GM12878 (cell line): ENCODE measurements around the gene LNPK. TPM values are rescaled to one million over a fixed set of nuclear protein-coding genes. Genes with fewer than 3 reads are reported as not detected.

Source experiments
- ATAC-seq: fragments of 200-7000 bp; cut with Tn5 transposase; 3 replicates; pipeline ENCODE4 v1.9.1; 2020; ENCODE audit warnings: mild to moderate bottlenecking, moderate library complexity
- BruUV-seq: library from RNA; stranded (reverse); fragments of 400-500 nt; replicated peaks from 2 replicates; lab custom pipeline; 2021; lab: Mats Ljungman, UMichigan
- CTCF ChIA-PET: fragments of 300-600 bp; sonication (Branson Sonifier 250); formaldehyde crosslinking; extraction: SDS; loops from one replicate; lab custom pipeline; 2021; ENCODE audit warnings: inconsistent platforms; lab: Yijun Ruan, JAX
- POLR2A ChIA-PET: fragments of 350-600 bp; formaldehyde crosslinking; extraction: SDS; loops from one replicate; lab custom pipeline; 2021; ENCODE audit warnings: inconsistent platforms; lab: Charles Lee
- RAD21 ChIA-PET: fragments of 300-600 bp; sonication (Branson Sonifier 250); formaldehyde crosslinking; loops from one replicate; lab custom pipeline; 2023; ENCODE audit warnings: antibody characterized with exemption; ENCODE audit not compliant: unreplicated experiment; lab: Charles Lee
- SMC1A ChIA-PET: fragments of 300-600 bp; sonication (Branson Sonifier 250); formaldehyde crosslinking; loops from one replicate; lab custom pipeline; 2023; ENCODE audit not compliant: unreplicated experiment, uncharacterized antibody; lab: Charles Lee
- DNase-seq: peaks from one replicate; pipeline ENCODE4 v3.0.0-alpha.2; 2011; ENCODE audit warnings: low read depth, low spot score
- FAIRE-seq: peaks from 3 replicates; lab custom pipeline; 2011; peaks lifted over from hg19 to GRCh38; lab: Jason Lieb, UNC
- H2AFZ ChIP-seq: 2 replicates; pipeline ENCODE4 v1.6.0; 2011; ENCODE audit warnings: low read depth, low read length, control low read depth; ENCODE audit not compliant: control insufficient read depth
- H3K27ac ChIP-seq: 2 replicates; pipeline ENCODE4 v1.5.1; 2011; ENCODE audit warnings: control low read depth; ENCODE audit not compliant: control insufficient read depth, insufficient read depth
- H3K27me3 ChIP-seq, 2 experiments: replicated peaks in 1 of 2; 2 replicates each; pipeline versions ENCODE4 v1.6.0 to v1.6.1; 2011; ENCODE audit warnings: low read length in 1 of 2; ENCODE audit not compliant: control insufficient read depth in 2 of 2, insufficient read depth in 2 of 2
- H3K36me3 ChIP-seq, 2 experiments: 2 replicates each; pipeline ENCODE4 v1.5.1; 2011; ENCODE audit warnings: low read length in 1 of 2; ENCODE audit not compliant: control insufficient read depth in 2 of 2, insufficient read depth in 2 of 2
- H3K4me1 ChIP-seq: 2 replicates; pipeline ENCODE4 v1.6.1; 2011; ENCODE audit warnings: mild to moderate bottlenecking, low read length, moderate library complexity, mixed read lengths; ENCODE audit not compliant: control insufficient read depth, insufficient read depth
- H3K4me2 ChIP-seq: 2 replicates; pipeline ENCODE4 v1.6.0; 2011; ENCODE audit warnings: control low read depth; ENCODE audit not compliant: control insufficient read depth, insufficient read depth
- H3K4me3 ChIP-seq: fragments of 200-600 bp; sonication (generic); 2 replicates; pipeline ENCODE4 v1.5.1; 2016
- H3K79me2 ChIP-seq: 2 replicates; pipeline ENCODE4 v1.6.0; 2011; ENCODE audit warnings: low read length; ENCODE audit not compliant: control insufficient read depth, insufficient read depth
- H3K9ac ChIP-seq: 2 replicates; pipeline ENCODE4 v1.8.0; 2011; ENCODE audit warnings: low read length, control low read depth, mixed read lengths; ENCODE audit not compliant: control insufficient read depth, insufficient read depth
- H3K9me3 ChIP-seq: replicated peaks from 3 replicates; pipeline ENCODE4 v1.5.1; 2011; ENCODE audit warnings: mild to moderate bottlenecking, low read length; ENCODE audit not compliant: control insufficient read depth, insufficient read depth
- H4K20me1 ChIP-seq: 2 replicates; pipeline ENCODE4 v1.6.0; 2011; ENCODE audit not compliant: control insufficient read depth, insufficient read depth
- FOXM1 ChIP-seq: IDR thresholded peaks from 2 replicates; pipeline ENCODE4 v1.6.1; 2012; ENCODE audit warnings: low read depth, mild to moderate bottlenecking, inconsistent platforms, low read length, moderate library complexity
- KAT2A ChIP-seq: conservative IDR thresholded peaks from 2 replicates; pipeline ENCODE4 v1.6.1; 2011; ENCODE audit warnings: low read depth, low read length; ENCODE audit not compliant: control insufficient read depth
- MTA2 ChIP-seq: fragments of 450-650 bp; IDR thresholded peaks from 2 replicates; pipeline ENCODE4 v1.6.1; 2016; ENCODE audit warnings: low read depth, mild to moderate bottlenecking, moderate library complexity
- NFXL1 ChIP-seq: fragments of 450-650 bp; IDR thresholded peaks from 2 replicates; pipeline ENCODE4 v1.6.1; 2017; ENCODE audit warnings: antibody characterized with exemption, mild to moderate bottlenecking, borderline replicate concordance
- PAX5 ChIP-seq: IDR thresholded peaks from 2 replicates; pipeline ENCODE4 v1.6.1; 2011; ENCODE audit warnings: low read depth, low read length, borderline replicate concordance
- RCOR1 ChIP-seq: conservative IDR thresholded peaks from 2 replicates; pipeline ENCODE4 v1.6.1; 2012; ENCODE audit warnings: low read depth, low read length, improper control_type of control experiment
- SREBF1 ChIP-seq: IDR thresholded peaks from 2 replicates; pipeline ENCODE4 v1.6.1; 2012; ENCODE audit warnings: mild to moderate bottlenecking, low read length
- STAT1 ChIP-seq: fragments of 450-650 bp; conservative IDR thresholded peaks from 2 replicates; pipeline ENCODE4 v1.6.1; 2014; ENCODE audit warnings: antibody characterized with exemption, mild to moderate bottlenecking
- ZNF207 ChIP-seq: fragments of 450-650 bp; IDR thresholded peaks from 2 replicates; pipeline ENCODE4 v1.6.1; 2014; ENCODE audit warnings: antibody characterized with exemption, mild to moderate bottlenecking, borderline replicate concordance
- ZNF384 ChIP-seq: IDR thresholded peaks from 2 replicates; pipeline ENCODE4 v1.6.1; 2012; ENCODE audit warnings: low read depth, mild to moderate bottlenecking, low read length, improper control_type of control experiment, borderline replicate concordance
- WGBS: methylation state at CpG from one replicate; pipeline ENCODE4 v1.1.6; 2016; ENCODE audit warnings: low lambda C conversion rate; ENCODE audit not compliant: insufficient replicate concordance, insufficient coverage; ENCODE audit errors: missing lambda C conversion rate; 5-methylcytosine and 5-hydroxymethylcytosine counted together
- in situ Hi-C: fragments of 300-500 bp; cut with MboI; formaldehyde crosslinking; loops from 9 replicates; pipeline ENCODE4 v1.14.3; 2018; ENCODE audit warnings: mixed read lengths
- intact Hi-C: fragments of 100-400 bp; cut with micrococcal nuclease; formaldehyde crosslinking; loops from one replicate; pipeline ENCODE4 v1.14.2; 2022; ENCODE audit not compliant: unreplicated experiment
- polyA plus RNA-seq, 11 experiments: library from polyadenylated mRNA; depleted of rRNA in 4 of 11; unstranded in 6 of 11; stranded (reverse) in 5 of 11; fragments of >200 nt; fragmentation: Nextera tagmentation in 4 of 11; fragmentation: Illumina TruSeq in 1 of 11; extraction: Ambion mirVana in 4 of 11; extraction: Trizol in 1 of 11; gene quantifications; 1 replicate in 1 of 11; 2 replicates in 10 of 11; pipeline versions ENCODE4 v1.2.1 to v1.2.3, GENCODE V29; 2011 to 2016; ENCODE audit warnings: inconsistent platforms in 2 of 11, missing spikeins in 2 of 11, low read depth in 1 of 11
- total RNA-seq, 4 experiments: library from RNA; depleted of rRNA in 3 of 4; stranded (reverse); fragments of >200 nt in 3 of 4; fragmentation: Illumina TruSeq in 1 of 4; extraction: Trizol in 1 of 4; gene quantifications; 2 replicates each; pipeline versions ENCODE4 v1.2.1 to v1.2.3, GENCODE V29; 2013 to 2021
- TF ChIP-seq, protein P1 (sequence below): fragments of 450-650 bp; conservative IDR thresholded peaks from 2 replicates; pipeline ENCODE4 v1.6.1; 2017; ENCODE audit warnings: mild to moderate bottlenecking, moderate library complexity
- TF ChIP-seq, protein P2 (sequence below): IDR thresholded peaks from 2 replicates; pipeline ENCODE4 v1.6.1; 2011; ENCODE audit warnings: borderline replicate concordance, low read depth, mild to moderate bottlenecking, moderate library complexity, low read length; ENCODE audit not compliant: insufficient read depth, poor library complexity, severe bottlenecking

Gene LNPK
- total and polyA plus RNA-seq, 10 of the 15 experiments (the other 5 are each of a cell fraction or from before 2014, with no cell fraction given): 3.2 to 30.0 (median 15.6) TPM

DNA sequence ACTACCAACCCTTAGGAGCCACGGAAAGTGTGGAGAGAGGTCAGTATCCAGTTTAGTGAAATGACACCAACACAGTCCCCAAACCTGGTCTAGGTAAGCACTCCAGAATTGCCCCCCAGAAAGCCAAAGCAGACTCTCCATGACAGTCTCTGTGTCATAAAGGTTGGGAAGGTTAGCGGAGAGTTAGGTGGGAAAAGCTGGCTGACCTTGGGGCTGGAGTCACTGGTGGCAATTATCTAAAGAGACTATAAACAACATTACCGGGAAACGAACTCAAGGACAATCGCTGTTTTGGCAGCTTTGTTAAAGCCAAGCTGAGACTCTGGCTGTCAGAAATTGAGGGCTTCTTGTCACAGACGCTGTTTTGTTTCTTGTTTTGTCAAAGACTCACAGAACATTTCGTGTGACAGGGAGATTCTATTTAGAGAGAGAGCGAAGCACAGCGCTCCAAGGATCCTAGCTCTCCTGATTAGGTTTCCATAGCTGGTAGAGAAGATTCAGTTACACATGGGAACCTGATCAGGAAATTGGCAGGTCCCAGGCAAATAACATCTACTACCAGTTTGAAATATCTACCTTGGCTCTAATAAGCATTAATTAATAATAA, 111.3 kb downstream of the LNPK start:
- H3K27ac ChIP-seq: no peak overlapping the region
- WGBS: 74% methylated on average over 9 of the region's 9 CpGs
- ChIA-PET RAD21 (no interaction called here), POLR2A (no interaction called here), SMC1A (interaction anchor here (0.7 to 1.3 kb wide), 3 partner anchors 13 to 201 kb away, joined by 3 read pairs; no protein-coding TSS in a partner anchor), CTCF (no interaction called here)
- TF ChIP-seq STAT1: no peak
- no peak for TF ChIP-seq ZNF384
- TF ChIP-seq NFXL1: no peak
- TF ChIP-seq, protein P1, sequence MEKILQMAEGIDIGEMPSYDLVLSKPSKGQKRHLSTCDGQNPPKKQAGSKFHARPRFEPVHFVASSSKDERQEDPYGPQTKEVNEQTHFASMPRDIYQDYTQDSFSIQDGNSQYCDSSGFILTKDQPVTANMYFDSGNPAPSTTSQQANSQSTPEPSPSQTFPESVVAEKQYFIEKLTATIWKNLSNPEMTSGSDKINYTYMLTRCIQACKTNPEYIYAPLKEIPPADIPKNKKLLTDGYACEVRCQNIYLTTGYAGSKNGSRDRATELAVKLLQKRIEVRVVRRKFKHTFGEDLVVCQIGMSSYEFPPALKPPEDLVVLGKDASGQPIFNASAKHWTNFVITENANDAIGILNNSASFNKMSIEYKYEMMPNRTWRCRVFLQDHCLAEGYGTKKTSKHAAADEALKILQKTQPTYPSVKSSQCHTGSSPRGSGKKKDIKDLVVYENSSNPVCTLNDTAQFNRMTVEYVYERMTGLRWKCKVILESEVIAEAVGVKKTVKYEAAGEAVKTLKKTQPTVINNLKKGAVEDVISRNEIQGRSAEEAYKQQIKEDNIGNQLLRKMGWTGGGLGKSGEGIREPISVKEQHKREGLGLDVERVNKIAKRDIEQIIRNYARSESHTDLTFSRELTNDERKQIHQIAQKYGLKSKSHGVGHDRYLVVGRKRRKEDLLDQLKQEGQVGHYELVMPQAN: no peak
- TF ChIP-seq, protein P2, sequence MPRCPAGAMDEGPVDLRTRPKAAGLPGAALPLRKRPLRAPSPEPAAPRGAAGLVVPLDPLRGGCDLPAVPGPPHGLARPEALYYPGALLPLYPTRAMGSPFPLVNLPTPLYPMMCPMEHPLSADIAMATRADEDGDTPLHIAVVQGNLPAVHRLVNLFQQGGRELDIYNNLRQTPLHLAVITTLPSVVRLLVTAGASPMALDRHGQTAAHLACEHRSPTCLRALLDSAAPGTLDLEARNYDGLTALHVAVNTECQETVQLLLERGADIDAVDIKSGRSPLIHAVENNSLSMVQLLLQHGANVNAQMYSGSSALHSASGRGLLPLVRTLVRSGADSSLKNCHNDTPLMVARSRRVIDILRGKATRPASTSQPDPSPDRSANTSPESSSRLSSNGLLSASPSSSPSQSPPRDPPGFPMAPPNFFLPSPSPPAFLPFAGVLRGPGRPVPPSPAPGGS: no peak
- TF ChIP-seq ZNF207: no peak
- TF ChIP-seq RCOR1: no peak
- no peak for TF ChIP-seq MTA2
- no peak for TF ChIP-seq SREBF1
- no peak for TF ChIP-seq PAX5
- TF ChIP-seq FOXM1: no peak
- TF ChIP-seq KAT2A: no peak
- no peaks in the 10 kb centered on the region for H3K36me3 ChIP-seq
- no peak overlapping the region for H3K9ac ChIP-seq
- no peaks in the 10 kb centered on the region for H3K4me1 ChIP-seq
- no peak for ATAC-seq
- no peak overlapping the region for H2AFZ ChIP-seq
- H3K79me2 ChIP-seq: no peaks in the 10 kb centered on the region
- H4K20me1 ChIP-seq: no peaks in the 10 kb centered on the region
- no peak overlapping the region for H3K4me3 ChIP-seq
- H3K27me3 ChIP-seq: no peaks in the 10 kb centered on the region
- no peaks in the 10 kb centered on the region for H3K9me3 ChIP-seq
- BruUV-seq: no TSS peak
- in situ Hi-C loops (no loop called here), intact Hi-C loops (no loop called here)
- no peak for FAIRE-seq
- DNase-seq: no peak
- no peak overlapping the region for H3K4me2 ChIP-seq
